Measurements from ENCODE around the gene PRKCQ.
"Not testable (repeated sequence)": the region's sequence is repeated elsewhere in the genome, so short reads cannot be mapped to it uniquely, and the experiment has no call there.

Gene PRKCQ

GRCh38 chr10:6494442-6494819, 85.6 kb downstream of the PRKCQ start:
- no peaks in the 10 kb centered on the region for H3K4me1 ChIP-seq (ENCODE audit: insufficient read depth, low read length)
- H3K36me3 ChIP-seq (ENCODE audit: insufficient read depth, low read length), result peaks cover 6% of the 10 kb centered on the region; the same call in 1 of the 2 replicates
- H3K9ac ChIP-seq (ENCODE audit: low read depth, low read length), result no peak overlapping the region
- no peaks in the 10 kb centered on the region for H3K9me3 ChIP-seq (ENCODE audit: control insufficient read depth, insufficient read depth, low read length)

DNA sequence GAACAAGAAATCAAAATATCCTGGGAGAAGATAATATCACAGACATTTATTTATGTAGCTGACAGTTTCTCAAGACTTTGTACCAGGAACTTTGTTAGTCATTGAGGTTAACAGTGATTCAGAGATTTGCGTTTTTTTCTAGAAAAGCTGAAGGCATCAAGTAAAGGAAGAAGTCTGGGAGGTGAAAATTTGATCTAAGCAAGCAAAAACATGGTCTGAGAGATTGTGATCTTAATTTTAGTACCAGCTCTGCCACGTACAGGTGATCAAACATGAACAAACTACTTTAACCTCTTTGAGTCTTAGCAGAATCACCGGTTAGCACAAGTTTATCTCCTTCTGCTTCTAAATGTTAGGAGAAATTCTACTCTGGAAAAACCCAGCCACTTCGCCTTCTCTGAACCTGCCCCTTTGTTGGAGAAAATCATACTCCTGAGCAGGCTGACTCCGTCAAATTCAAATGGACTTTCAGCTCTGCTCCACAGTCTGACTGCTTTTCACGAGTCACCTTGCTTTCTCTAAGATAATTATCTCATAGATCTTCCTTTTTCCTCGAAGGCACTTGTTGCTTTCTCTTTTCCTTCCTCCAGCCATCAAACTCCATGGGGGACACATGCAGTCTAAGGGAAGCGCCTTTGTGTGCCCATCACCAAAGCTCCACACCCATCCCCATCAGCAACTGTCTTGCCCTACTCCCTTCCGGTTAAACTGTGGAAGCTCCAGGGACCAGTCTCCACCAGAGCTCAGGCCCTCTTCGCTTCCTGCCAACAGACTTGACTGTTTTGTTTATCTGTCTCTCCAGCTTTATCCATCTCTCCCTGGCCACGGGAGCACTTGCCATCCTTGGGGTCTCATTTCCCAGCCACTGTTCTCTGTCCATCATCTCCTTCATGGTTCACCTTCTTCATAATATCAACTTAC, 86.3 kb downstream of the PRKCQ start:
- Histone ChIP-seq H3K36me3 (ENCODE audit: insufficient read depth, low read length) (peaks cover 6% of the 10 kb centered on the region; the same call in 1 of the 2 replicates), H3K9me3 (ENCODE audit: control insufficient read depth, insufficient read depth, low read length) (no peaks in the 10 kb centered on the region), H3K9ac (ENCODE audit: low read depth, low read length) (no peak overlapping the region), H3K4me1 (ENCODE audit: insufficient read depth, low read length) (no peaks in the 10 kb centered on the region)

GRCh38 chr10:6492896-6493295, 87.2 kb downstream of the PRKCQ start:
- H3K9me3 ChIP-seq (ENCODE audit: control insufficient read depth, insufficient read depth, low read length), result no peaks in the 10 kb centered on the region
- H3K36me3 ChIP-seq (ENCODE audit: insufficient read depth, low read length), result 0 out of 2 replicates have a peak, but pooled peaks cover 6% of the 10 kb centered on the region
- no peaks in the 10 kb centered on the region for H3K4me1 ChIP-seq (ENCODE audit: insufficient read depth, low read length)
- H3K9ac ChIP-seq (ENCODE audit: low read depth, low read length), result no peak overlapping the region

DNA sequence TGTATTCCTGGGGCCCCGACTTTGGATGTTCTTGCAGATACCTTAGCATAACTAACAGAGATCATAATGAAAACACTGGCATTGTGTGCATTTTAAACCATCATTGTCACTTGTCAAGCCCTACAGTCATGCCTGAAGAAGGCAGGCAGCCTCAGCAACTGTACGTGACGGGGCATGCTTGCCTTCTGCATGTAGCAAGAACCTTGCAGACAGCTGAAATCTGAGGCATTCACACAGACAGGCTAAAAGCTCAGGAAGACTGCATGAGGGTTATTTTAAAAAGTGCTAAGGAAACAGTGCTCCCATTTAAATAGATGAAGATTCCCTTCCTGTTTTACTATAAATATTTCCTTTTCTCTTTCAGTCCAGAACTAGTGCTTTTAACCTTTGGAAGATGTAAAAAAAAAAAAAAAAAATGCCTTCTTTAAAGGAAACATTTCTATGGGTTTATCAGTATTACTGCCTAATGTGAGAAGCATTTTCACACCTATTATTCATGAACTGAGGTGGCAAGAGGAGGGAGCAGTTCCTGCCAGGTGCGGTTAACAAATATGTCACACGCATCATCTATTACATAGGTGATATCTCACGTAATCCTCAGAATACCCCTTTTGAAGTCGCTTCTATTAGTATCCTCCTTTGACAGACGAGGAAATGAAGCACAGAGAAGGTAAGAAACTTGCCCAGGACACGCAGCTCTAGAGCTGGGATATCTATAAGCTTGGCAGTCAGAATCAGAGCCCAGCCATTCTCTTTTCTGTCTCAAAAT, 88.1 kb downstream of the PRKCQ start:
- Histone ChIP-seq H3K9ac (ENCODE audit: low read depth, low read length) (no peak overlapping the region), H3K36me3 (ENCODE audit: insufficient read depth, low read length) (0 out of 2 replicates have a peak, but pooled peaks cover 6% of the 10 kb centered on the region), H3K9me3 (ENCODE audit: control insufficient read depth, insufficient read depth, low read length) (no peaks in the 10 kb centered on the region), H3K4me1 (ENCODE audit: insufficient read depth, low read length) (no peaks in the 10 kb centered on the region)

DNA sequence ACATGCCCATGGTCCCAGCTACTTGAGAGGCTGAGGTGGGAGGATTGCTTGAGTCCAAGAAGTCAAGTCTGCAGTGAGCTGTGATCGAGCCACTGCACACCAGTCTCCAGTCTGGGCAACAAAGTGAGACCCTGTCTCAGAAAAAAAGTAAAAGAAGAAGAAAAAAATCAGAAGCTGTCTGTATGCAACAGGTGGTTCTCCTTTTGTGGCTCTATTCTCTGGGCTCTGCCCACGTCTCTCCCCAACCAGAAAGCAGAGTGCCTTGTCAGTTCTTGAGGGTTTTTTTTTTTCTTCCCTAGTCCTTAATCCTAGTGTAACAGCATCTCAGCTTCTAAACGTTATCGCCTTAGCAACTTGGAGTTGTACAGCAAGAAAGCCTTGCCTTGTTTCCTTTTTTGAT, 89.5 kb downstream of the PRKCQ start:
- Histone ChIP-seq H3K36me3 (ENCODE audit: insufficient read depth, low read length) (0 out of 2 replicates have a peak, but pooled peaks cover 3% of the 10 kb centered on the region), H3K4me1 (ENCODE audit: insufficient read depth, low read length) (no peaks in the 10 kb centered on the region), H3K9ac (ENCODE audit: low read depth, low read length) (no peak overlapping the region), H3K9me3 (ENCODE audit: control insufficient read depth, insufficient read depth, low read length) (no peaks in the 10 kb centered on the region)

- Histone ChIP-seq H3K9ac (ENCODE audit: low read depth, low read length) (no peak overlapping the region), H3K4me1 (ENCODE audit: insufficient read depth, low read length) (no peaks in the 10 kb centered on the region), H3K36me3 (ENCODE audit: insufficient read depth, low read length) (peaks cover 3% of the 10 kb centered on the region; the same call in 1 of the 2 replicates), H3K9me3 (ENCODE audit: control insufficient read depth, insufficient read depth, low read length) (no peaks in the 10 kb centered on the region)
Measured at GRCh38 chr10:6487920-6488319, 92.2 kb downstream of the PRKCQ start.

DNA sequence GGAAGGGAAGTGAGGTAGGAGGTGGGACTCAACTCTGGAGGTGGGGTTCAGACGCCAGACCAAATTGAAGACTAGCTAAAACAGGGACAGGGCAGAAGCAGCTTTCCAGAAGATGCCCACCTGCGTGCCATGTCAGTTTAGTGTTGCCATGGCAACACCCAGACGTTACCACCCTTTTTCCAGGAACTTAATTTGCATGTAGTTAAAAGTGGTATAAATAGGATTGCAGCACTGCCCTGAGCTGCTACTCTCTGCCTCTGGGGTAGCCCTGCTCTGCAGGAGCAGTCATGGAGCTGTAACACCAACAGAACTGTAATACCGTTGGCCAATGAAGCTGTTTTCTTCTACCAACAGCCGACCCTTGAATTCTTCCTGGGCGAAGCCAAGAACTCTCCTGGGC, 93.8 kb downstream of the PRKCQ start:
- no peaks in the 10 kb centered on the region; the same call in 1 of the 2 replicates for H3K36me3 ChIP-seq (ENCODE audit: insufficient read depth, low read length)
- H3K9me3 ChIP-seq (ENCODE audit: control insufficient read depth, insufficient read depth, low read length), result no peaks in the 10 kb centered on the region
- H3K9ac ChIP-seq (ENCODE audit: low read depth, low read length), result no peak overlapping the region

DNA sequence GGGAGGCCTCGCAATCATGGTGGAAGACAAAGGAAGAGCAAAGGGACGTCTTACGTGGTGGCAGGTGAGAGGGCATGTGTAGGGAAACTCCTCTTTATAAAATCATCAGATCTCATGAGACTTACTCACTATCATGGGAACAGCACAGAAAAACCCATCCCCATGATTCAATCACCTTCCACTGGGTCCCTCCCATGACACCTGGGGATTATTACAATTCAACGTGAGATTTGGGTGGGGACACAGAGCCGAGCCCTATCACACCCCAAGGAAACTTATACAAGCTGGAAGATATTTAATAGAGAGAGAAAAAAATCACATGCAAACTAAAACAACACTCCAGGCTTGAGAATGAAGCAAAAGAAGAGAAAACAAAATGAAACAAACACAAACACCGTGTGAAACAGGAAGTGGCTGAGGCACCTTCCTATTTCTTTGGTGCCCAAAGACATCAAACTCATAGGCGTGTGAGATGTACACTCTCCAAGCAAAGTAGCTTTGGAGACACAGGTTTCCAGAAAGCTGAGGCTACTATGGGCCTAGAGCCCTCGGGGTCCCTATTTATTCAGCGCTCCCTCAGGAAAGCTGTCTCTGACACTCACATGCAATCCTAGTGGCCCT, 97.2 kb downstream of the PRKCQ start:
- Histone ChIP-seq H3K4me1 (ENCODE audit: insufficient read depth, low read length) (no peaks in the 10 kb centered on the region), H3K36me3 (ENCODE audit: insufficient read depth, low read length) (no peaks in the 10 kb centered on the region; the same call in 1 of the 2 replicates), H3K9me3 (ENCODE audit: control insufficient read depth, insufficient read depth, low read length) (no peaks in the 10 kb centered on the region), H3K9ac (ENCODE audit: low read depth, low read length) (no peak overlapping the region)

More for the DNA sequence above, 93.8 kb downstream of the PRKCQ start:
- H3K4me1 ChIP-seq (ENCODE audit: insufficient read depth, low read length), result no peaks in the 10 kb centered on the region

DNA sequence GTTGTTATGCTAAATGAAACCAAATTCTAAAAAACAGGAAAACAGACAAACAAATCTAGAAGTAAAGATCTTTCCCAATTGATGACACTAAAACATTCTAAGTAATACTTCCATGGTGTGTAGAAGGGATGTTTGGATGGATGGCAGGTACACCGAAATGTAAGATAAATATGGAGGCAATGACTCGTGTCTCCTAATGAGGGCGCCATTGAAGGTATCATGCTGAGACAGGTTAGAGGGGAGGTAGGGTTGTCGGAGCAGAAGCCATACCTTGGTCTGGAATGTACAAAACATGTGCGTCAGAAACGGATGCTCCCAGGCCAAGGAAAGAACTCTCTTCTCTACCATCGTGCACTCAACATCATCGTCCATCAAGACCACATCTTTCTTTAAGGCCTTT, 101.4 kb downstream of the PRKCQ start:
- Histone ChIP-seq H3K4me1 (ENCODE audit: insufficient read depth, low read length) (no peaks in the 10 kb centered on the region), H3K9me3 (ENCODE audit: control insufficient read depth, insufficient read depth, low read length) (no peaks in the 10 kb centered on the region), H3K9ac (ENCODE audit: low read depth, low read length) (no peak overlapping the region), H3K36me3 (ENCODE audit: insufficient read depth, low read length) (no peaks in the 10 kb centered on the region; the same call in 1 of the 2 replicates)

DNA sequence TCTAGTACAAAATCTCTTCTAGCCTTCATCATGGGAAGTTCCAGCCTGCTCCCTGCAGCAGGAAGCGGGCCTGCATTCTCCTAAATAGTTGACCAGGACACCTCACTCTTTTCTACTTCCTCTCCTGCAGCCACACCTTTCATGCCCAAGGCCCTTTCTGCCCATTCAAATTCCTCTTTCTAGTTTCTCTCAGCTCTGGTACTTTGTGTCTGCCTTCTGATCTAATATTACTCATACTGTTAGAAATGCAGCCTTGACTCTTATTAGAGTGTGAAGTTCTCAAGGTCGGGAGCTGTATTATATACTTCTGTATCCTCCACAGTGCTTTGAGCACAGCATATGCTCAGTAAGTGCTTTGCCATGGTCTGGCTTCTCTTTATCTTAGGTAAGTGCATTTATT, 103.1 kb downstream of the PRKCQ start:
- H3K4me1 ChIP-seq (ENCODE audit: insufficient read depth, low read length), result no peaks in the 10 kb centered on the region
- H3K9me3 ChIP-seq (ENCODE audit: control insufficient read depth, insufficient read depth, low read length), result no peaks in the 10 kb centered on the region
- no peaks in the 10 kb centered on the region; the same call in 1 of the 2 replicates for H3K36me3 ChIP-seq (ENCODE audit: insufficient read depth, low read length)

DNA sequence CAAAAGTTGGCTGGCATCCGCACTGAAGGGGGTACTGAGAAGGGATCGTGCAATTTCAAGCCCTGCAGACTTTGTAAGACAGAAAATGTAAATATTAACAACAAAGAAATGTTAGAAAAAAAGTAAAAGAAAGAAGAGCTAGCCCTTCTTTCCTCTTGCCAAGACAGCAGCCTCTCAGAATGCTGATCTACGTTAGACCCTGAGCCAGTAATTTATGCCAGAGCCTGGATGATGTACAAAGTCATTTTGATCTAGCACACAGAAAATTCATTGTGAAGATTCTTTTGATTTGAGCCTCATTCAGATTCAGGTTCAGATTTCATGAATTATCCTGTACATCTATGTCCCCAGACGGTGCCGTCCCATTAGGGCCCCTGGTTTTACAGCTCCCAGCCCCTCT, 105.2 kb downstream of the PRKCQ start:
- H3K9ac ChIP-seq (ENCODE audit: low read depth, low read length), result no peak overlapping the region
- no peaks in the 10 kb centered on the region for H3K4me1 ChIP-seq (ENCODE audit: insufficient read depth, low read length)
- no peaks in the 10 kb centered on the region for H3K9me3 ChIP-seq (ENCODE audit: control insufficient read depth, insufficient read depth, low read length)
- no peaks in the 10 kb centered on the region; the same call in 1 of the 2 replicates for H3K36me3 ChIP-seq (ENCODE audit: insufficient read depth, low read length)

More for the DNA sequence above, 103.1 kb downstream of the PRKCQ start:
- H3K9ac ChIP-seq (ENCODE audit: low read depth, low read length), result no peak overlapping the region

DNA sequence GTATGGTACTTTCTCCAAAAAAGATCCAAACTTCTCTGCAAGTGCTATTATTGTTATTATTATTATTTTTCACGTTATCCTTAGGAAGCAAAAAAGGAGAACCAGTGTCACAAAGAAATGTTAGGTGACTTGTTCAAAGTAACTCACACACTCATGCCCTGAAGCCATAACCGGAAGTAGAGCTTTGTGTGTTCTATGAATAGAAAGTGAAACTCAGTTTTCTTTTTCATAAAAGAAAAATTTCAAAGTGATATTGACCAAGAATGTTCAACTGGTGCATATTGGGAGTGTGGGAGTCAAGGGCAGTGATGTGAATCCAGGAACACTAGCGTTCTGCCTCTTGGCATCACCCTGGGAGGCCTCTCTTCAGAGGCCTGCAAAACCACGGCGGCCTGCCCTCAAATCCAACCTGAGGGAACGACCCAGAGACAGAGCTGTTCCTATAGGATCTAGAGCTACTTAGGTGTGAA, 106.1 kb downstream of the PRKCQ start:
- H3K36me3 ChIP-seq (ENCODE audit: insufficient read depth, low read length), result no peaks in the 10 kb centered on the region; the same call in 1 of the 2 replicates
- no peaks in the 10 kb centered on the region for H3K4me1 ChIP-seq (ENCODE audit: insufficient read depth, low read length)
- H3K9ac ChIP-seq (ENCODE audit: low read depth, low read length), result no peak overlapping the region
- no peaks in the 10 kb centered on the region for H3K9me3 ChIP-seq (ENCODE audit: control insufficient read depth, insufficient read depth, low read length)

- Histone ChIP-seq H3K9me3 (ENCODE audit: control insufficient read depth, insufficient read depth, low read length) (no peaks in the 10 kb centered on the region), H3K36me3 (ENCODE audit: insufficient read depth, low read length) (no peaks in the 10 kb centered on the region; the same call in 1 of the 2 replicates), H3K9ac (ENCODE audit: low read depth, low read length) (no peak overlapping the region), H3K4me1 (ENCODE audit: insufficient read depth, low read length) (no peaks in the 10 kb centered on the region)
Measured at GRCh38 chr10:6473430-6473829, 106.6 kb downstream of the PRKCQ start.

DNA sequence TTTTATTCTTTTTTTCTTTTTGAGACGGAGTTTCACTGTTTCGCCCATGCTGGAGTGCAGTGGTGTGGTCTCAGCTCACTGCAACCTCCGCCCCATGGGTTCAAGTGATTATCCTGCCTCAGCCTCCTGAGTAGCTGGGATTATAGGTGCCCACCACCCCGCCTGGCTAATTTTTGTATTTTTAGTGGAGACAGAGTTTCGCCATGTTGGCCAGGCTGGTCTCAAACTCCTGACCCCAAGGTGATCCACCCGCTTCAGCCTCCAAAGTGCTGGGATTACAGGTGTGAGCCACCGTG, 107.4 kb downstream of the PRKCQ start:
- H3K9ac ChIP-seq (ENCODE audit: low read depth, low read length); H3K36me3 ChIP-seq (ENCODE audit: insufficient read depth, low read length); H3K9me3 ChIP-seq (ENCODE audit: control insufficient read depth, insufficient read depth, low read length); H3K4me1 ChIP-seq (ENCODE audit: insufficient read depth, low read length): not testable (repeated sequence)

All from ES-I3 (cell line).